Mesothelial cell of epicardium (in vitro differentiated cells): ENCODE measurements around the gene NDUFS3. TPM values are rescaled to one million over a fixed set of nuclear protein-coding genes. Genes with fewer than 3 reads are reported as not detected.
"Not testable (repeated sequence)": the region's sequence is repeated elsewhere in the genome, so short reads cannot be mapped to it uniquely, and the experiment has no call there.

Experiments
- DNase-seq, 2 experiments: peaks; one replicate each; pipeline ENCODE4 v3.0.0; 2021; ENCODE audit warnings: low spot score in 2 of 2; ENCODE audit not compliant: unreplicated experiment in 2 of 2
- H3K27ac Mint-ChIP-seq: 2 replicates; pipeline ENCODE4 v1.8.0; 2021; ENCODE audit warnings: mixed read lengths
- H3K27me3 Mint-ChIP-seq: 2 replicates; pipeline ENCODE4 v1.8.0; 2021; ENCODE audit warnings: low read depth, mixed read lengths
- H3K36me3 Mint-ChIP-seq: 2 replicates; pipeline ENCODE4 v1.8.0; 2021; ENCODE audit warnings: mixed read lengths
- H3K4me1 Mint-ChIP-seq: 2 replicates; pipeline ENCODE4 v1.8.0; 2021; ENCODE audit warnings: mixed read lengths
- H3K4me3 Mint-ChIP-seq: 2 replicates; pipeline ENCODE4 v1.8.0; 2021; ENCODE audit warnings: mild to moderate bottlenecking, moderate library complexity, mixed read lengths
- H3K9me3 Mint-ChIP-seq: 2 replicates; pipeline ENCODE4 v1.8.0; 2021; ENCODE audit warnings: mixed read lengths
- CTCF ChIP-seq: fragments of 200-600 bp; sonication (generic); IDR thresholded peaks from one replicate; pipeline ENCODE4 v1.5.0; 2021; ENCODE audit warnings: antibody characterized with exemption; ENCODE audit not compliant: unreplicated experiment
- total RNA-seq: library from RNA; stranded (reverse); gene quantifications from 3 replicates; pipeline ENCODE4 v1.2.1, GENCODE V29; 2021

NDUFS3 gene
- total RNA-seq, result 93.4 to 96.6 TPM (median 96.5 TPM) in 3 replicates

GRCh38 chr11:47578524-47579494 lies at the start of gene NDUFS3, which contains the start of gene KBTBD4:
NDUFS3 (plus strand) TSS chr11:47579074; CDS start chr11:47579092, 18 bp downstream.
KBTBD4 (minus strand) TSS chr11:47578970; CDS start chr11:47578951, 19 bp downstream.
- peaks cover 29% of the 10 kb centered on the region for H3K4me1 Mint-ChIP-seq
- peak within 1 kb of the TSS; percentile 97 for H3K4me3 Mint-ChIP-seq
- no peaks in the 10 kb centered on the region for H3K9me3 Mint-ChIP-seq
- H3K27me3 Mint-ChIP-seq, result no peaks in the 10 kb centered on the region
- DNase-seq, result peak; percentile 80 to 94
- H3K27ac Mint-ChIP-seq, result peak within 1 kb of the TSS; percentile 97
- TF ChIP-seq CTCF, result no peak
- H3K36me3 Mint-ChIP-seq, result peaks cover 14% of the 10 kb centered on the region

GRCh38 chr11:47529951-47530350 lies 48.9 kb upstream of the NDUFS3 start:
- TF ChIP-seq CTCF, result no peak
- Mint-ChIP-seq H3K9me3 (no peaks in the 10 kb centered on the region), H3K36me3 (peaks cover 1% of the 10 kb centered on the region), H3K4me1 (peaks cover 26% of the 10 kb centered on the region), H3K4me3 (no peak overlapping the region), H3K27me3 (no peaks in the 10 kb centered on the region), H3K27ac (peak overlapping the region; percentile 66)
- no peak for DNase-seq

GRCh38 chr11:47530721-47531120 lies 48.2 kb upstream of the NDUFS3 start:
- Mint-ChIP-seq H3K4me1 (peaks cover 19% of the 10 kb centered on the region), H3K27ac (peak overlapping the region; percentile 66)
- H3K4me3 Mint-ChIP-seq, H3K36me3 Mint-ChIP-seq, H3K9me3 Mint-ChIP-seq, DNase-seq, H3K27me3 Mint-ChIP-seq: not testable (repeated sequence)

GRCh38 chr11:47531666-47532065 lies 47.2 kb upstream of the NDUFS3 start:
- Mint-ChIP-seq H3K36me3 (peaks cover 5% of the 10 kb centered on the region), H3K27ac (peak overlapping the region; percentile 79), H3K4me3 (no peak overlapping the region), H3K27me3 (no peaks in the 10 kb centered on the region), H3K4me1 (peaks cover 19% of the 10 kb centered on the region), H3K9me3 (no peaks in the 10 kb centered on the region)
- DNase-seq, result no peak
- TF ChIP-seq CTCF, result no peak

GRCh38 chr11:47532597-47533213 lies 46.2 kb upstream of the NDUFS3 start:
- TF ChIP-seq CTCF, result no peak
- Mint-ChIP-seq H3K27me3 (no peaks in the 10 kb centered on the region), H3K4me3 (no peak overlapping the region), H3K27ac (peak overlapping the region; percentile 81), H3K9me3 (no peaks in the 10 kb centered on the region), H3K4me1 (peaks cover 19% of the 10 kb centered on the region), H3K36me3 (peaks cover 5% of the 10 kb centered on the region)
- no peak for DNase-seq

GRCh38 chr11:47533690-47534151 lies 45.2 kb upstream of the NDUFS3 start:
- Mint-ChIP-seq H3K9me3 (no peaks in the 10 kb centered on the region), H3K27ac (no peak overlapping the region), H3K4me1 (peaks cover 21% of the 10 kb centered on the region), H3K27me3 (no peaks in the 10 kb centered on the region), H3K4me3 (no peak overlapping the region), H3K36me3 (peaks cover 7% of the 10 kb centered on the region)
- TF ChIP-seq CTCF, result no peak
- no peak for DNase-seq
